Smooth muscle cell (in vitro differentiated cells): Measurements from ENCODE around the gene OARD1. TPM values are rescaled to one million over a fixed set of nuclear protein-coding genes. Genes with fewer than 3 reads are reported as not detected.

Source experiments
- DNase-seq: peaks from one replicate; lab custom pipeline; 2025; ENCODE audit not compliant: unreplicated experiment; lab: John Stamatoyannopoulos, UW
- H2AFZ ChIP-seq: fragments of 200-600 bp; sonication (generic); 2 replicates; pipeline ENCODE4 v1.6.0; 2016; ENCODE audit warnings: antibody characterized with exemption, low read depth, mild to moderate bottlenecking
- H3F3A ChIP-seq: fragments of 200-600 bp; sonication (generic); 2 replicates; pipeline ENCODE4 v1.6.0; 2017; ENCODE audit warnings: antibody characterized with exemption, low read depth
- H3K27ac ChIP-seq: fragments of 200-600 bp; sonication (generic); 2 replicates; pipeline ENCODE4 v1.5.1; 2016; ENCODE audit warnings: low read depth, mild to moderate bottlenecking
- H3K27me3 ChIP-seq: fragments of 200-600 bp; sonication (generic); 2 replicates; pipeline ENCODE4 v1.6.1; 2016; ENCODE audit warnings: low read depth, mild to moderate bottlenecking
- H3K36me3 ChIP-seq: fragments of 200-600 bp; sonication (generic); 2 replicates; pipeline ENCODE4 v1.5.1; 2016; ENCODE audit warnings: low read depth
- H3K4me1 ChIP-seq: fragments of 200-600 bp; sonication (generic); 2 replicates; pipeline ENCODE4 v1.5.1; 2016; ENCODE audit warnings: low read depth
- H3K4me2 ChIP-seq: fragments of 200-600 bp; sonication (generic); 2 replicates; pipeline ENCODE4 v1.6.0; 2016; ENCODE audit warnings: mild to moderate bottlenecking
- H3K4me3 ChIP-seq: fragments of 200-600 bp; sonication (generic); 2 replicates; pipeline ENCODE4 v1.5.1; 2016; ENCODE audit warnings: mild to moderate bottlenecking
- H3K79me2 ChIP-seq: fragments of 200-600 bp; sonication (generic); 2 replicates; pipeline ENCODE4 v1.6.0; 2016; ENCODE audit warnings: low read depth, mild to moderate bottlenecking
- H3K9ac ChIP-seq: fragments of 200-600 bp; sonication (generic); 2 replicates; pipeline ENCODE4 v1.6.0; 2016; ENCODE audit warnings: low read depth
- H3K9me3 ChIP-seq: fragments of 200-600 bp; sonication (generic); replicated peaks from 2 replicates; pipeline ENCODE4 v1.5.1; 2016; ENCODE audit warnings: low read depth
- H4K20me1 ChIP-seq: fragments of 200-600 bp; sonication (generic); 2 replicates; pipeline ENCODE4 v1.6.0; 2016; ENCODE audit warnings: low read depth
- WGBS: methylation state at CpG from one replicate; pipeline ENCODE4 v1.1.7; 2016; ENCODE audit warnings: low lambda C conversion rate; 5-methylcytosine and 5-hydroxymethylcytosine counted together
- polyA plus RNA-seq: library from polyadenylated mRNA; unstranded; fragments of >200 nt; fragmentation: Nextera tagmentation; extraction: Ambion mirVana; gene quantifications from 2 replicates; pipeline ENCODE4 v1.2.1, GENCODE V29; 2016
- total RNA-seq: library from RNA; depleted of rRNA; stranded (reverse); fragments of >200 nt; gene quantifications from 2 replicates; pipeline ENCODE4 v1.2.3, GENCODE V29; 2014
- TF ChIP-seq, protein P1 (sequence below): fragments of 200-600 bp; sonication (generic); IDR thresholded peaks from 2 replicates; pipeline ENCODE4 v1.5.1; 2017; ENCODE audit warnings: borderline replicate concordance, mild to moderate bottlenecking, antibody characterized with exemption; ENCODE audit not compliant: insufficient read depth, poor library complexity, severe bottlenecking

Gene OARD1
- total and polyA plus RNA-seq, 2 experiments from 2014 or later, result 15.0 to 21.2 TPM

DNA sequence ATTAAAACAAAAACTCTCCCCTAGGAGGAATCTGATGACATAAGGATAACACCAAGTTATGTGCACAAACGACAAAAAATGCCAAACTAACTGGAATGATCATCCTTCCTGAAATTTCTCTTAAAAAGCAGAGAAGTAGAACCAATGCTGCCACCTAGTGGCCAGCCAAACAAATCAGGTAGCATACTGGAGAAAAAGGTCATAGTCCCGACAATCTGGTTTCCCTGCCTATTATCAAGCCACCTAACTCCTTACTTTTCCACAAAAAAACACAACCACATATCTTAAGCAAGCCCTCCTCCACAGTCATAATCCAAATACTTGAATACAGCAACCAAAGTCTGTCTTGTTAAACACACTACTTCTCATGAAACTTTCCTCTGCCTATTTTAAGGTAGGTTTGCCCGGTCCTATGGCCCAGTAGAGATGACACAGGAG lies 5.3 kb downstream of the OARD1 start:
- H4K20me1 ChIP-seq, result no peaks in the 10 kb centered on the region
- H2AFZ ChIP-seq, result no peak overlapping the region
- no peak overlapping the region for H3K27ac ChIP-seq
- peaks cover 6% of the 10 kb centered on the region for H3F3A ChIP-seq
- peaks cover 9% of the 10 kb centered on the region for H3K4me1 ChIP-seq
- H3K36me3 ChIP-seq, result no peaks in the 10 kb centered on the region
- WGBS, result 38% methylated on average over 3 of the region's 3 CpGs
- H3K9ac ChIP-seq, result no peak overlapping the region
- no peak overlapping the region for H3K4me2 ChIP-seq
- no peak for DNase-seq
- H3K9me3 ChIP-seq, result no peaks in the 10 kb centered on the region
- H3K4me3 ChIP-seq, result no peak overlapping the region
- H3K79me2 ChIP-seq, result no peaks in the 10 kb centered on the region
- TF ChIP-seq, protein P1, sequence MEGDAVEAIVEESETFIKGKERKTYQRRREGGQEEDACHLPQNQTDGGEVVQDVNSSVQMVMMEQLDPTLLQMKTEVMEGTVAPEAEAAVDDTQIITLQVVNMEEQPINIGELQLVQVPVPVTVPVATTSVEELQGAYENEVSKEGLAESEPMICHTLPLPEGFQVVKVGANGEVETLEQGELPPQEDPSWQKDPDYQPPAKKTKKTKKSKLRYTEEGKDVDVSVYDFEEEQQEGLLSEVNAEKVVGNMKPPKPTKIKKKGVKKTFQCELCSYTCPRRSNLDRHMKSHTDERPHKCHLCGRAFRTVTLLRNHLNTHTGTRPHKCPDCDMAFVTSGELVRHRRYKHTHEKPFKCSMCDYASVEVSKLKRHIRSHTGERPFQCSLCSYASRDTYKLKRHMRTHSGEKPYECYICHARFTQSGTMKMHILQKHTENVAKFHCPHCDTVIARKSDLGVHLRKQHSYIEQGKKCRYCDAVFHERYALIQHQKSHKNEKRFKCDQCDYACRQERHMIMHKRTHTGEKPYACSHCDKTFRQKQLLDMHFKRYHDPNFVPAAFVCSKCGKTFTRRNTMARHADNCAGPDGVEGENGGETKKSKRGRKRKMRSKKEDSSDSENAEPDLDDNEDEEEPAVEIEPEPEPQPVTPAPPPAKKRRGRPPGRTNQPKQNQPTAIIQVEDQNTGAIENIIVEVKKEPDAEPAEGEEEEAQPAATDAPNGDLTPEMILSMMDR, result peak; percentile 87
- H3K27me3 ChIP-seq, result no peaks in the 10 kb centered on the region

DNA sequence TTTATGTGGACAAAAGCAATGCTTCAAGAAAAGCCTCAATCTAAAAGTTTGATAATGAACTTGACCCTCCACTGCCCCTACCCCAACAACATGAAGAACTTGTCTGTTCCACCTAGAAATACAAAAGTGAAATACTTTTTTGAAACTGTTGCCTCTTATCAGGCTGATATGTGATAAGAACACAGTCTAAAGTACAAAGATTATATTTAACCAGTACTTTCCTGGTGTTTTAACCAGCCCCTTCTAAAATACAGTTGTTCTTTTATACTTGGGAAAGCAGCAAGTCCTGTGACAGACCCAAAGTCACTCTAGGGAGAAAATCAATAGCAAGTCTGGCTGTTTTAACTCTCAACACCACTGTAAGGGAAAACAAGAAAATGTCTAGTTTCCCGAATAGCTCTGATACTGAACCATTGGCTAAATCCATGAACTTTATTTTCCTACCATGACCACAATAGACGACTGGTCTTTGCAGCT lies 6.6 kb downstream of the OARD1 start:
- Histone ChIP-seq H3F3A (peaks cover 5% of the 10 kb centered on the region), H3K4me1 (peaks cover 3% of the 10 kb centered on the region), H4K20me1 (no peaks in the 10 kb centered on the region), H3K4me3 (no peak overlapping the region), H3K27me3 (no peaks in the 10 kb centered on the region), H2AFZ (no peak overlapping the region), H3K9me3 (no peaks in the 10 kb centered on the region), H3K27ac (no peak overlapping the region), H3K9ac (no peak overlapping the region), H3K36me3 (no peaks in the 10 kb centered on the region), H3K79me2 (no peaks in the 10 kb centered on the region), H3K4me2 (no peak overlapping the region)
- DNase-seq, result no peak
- WGBS, result 93% methylated on average over 2 of the region's 2 CpGs
- TF ChIP-seq, protein P1, result no peak

DNA sequence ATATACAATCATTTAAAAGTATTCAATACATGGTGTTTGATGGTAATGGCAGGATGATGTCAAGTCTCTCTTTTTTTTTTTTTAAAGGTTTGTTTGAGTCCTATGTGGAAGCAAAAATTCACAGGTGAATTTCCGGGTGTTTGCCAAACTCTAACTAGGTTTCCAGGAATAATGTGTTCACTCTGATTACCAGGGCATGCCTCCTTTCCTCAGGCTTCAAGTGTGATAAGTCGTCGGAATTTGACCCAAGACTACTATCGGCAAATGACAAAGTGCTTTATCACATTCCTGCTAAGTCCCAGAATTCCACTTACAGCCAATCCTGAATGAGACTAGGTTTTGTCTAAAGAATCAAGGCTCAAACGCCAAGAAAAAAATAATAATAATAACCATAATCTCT lies 7.3 kb downstream of the OARD1 start:
- Histone ChIP-seq H4K20me1 (no peaks in the 10 kb centered on the region), H3K9me3 (no peaks in the 10 kb centered on the region), H3K79me2 (no peaks in the 10 kb centered on the region), H3F3A (peaks cover 5% of the 10 kb centered on the region), H3K4me2 (no peak overlapping the region), H3K9ac (no peak overlapping the region), H3K4me1 (peaks cover 3% of the 10 kb centered on the region), H3K27ac (no peak overlapping the region), H3K4me3 (no peak overlapping the region), H2AFZ (no peak overlapping the region), H3K27me3 (no peaks in the 10 kb centered on the region), H3K36me3 (no peaks in the 10 kb centered on the region)
- WGBS, result 63% methylated on average over 5 of the region's 5 CpGs
- TF ChIP-seq, protein P1, result no peak
- no peak for DNase-seq

DNA sequence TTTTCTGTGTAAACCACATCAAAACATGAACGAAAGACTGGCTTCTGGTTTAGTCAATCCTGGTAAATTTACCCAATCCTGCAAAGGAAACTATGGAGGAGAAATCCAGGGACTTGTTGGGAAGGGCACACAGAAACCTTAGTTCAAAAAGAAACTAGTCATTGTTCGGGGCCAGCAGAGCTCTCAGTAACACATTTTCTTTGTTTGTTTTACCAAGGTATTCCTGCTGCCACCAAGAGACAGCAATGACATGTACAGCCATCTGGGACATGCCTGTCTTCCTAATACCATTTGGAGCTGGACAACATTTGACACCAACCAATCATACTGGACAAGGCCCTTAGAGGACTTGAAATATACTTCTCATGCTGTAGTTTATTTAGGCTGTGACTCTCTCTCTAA lies 8.3 kb downstream of the OARD1 start:
- H3K4me1 ChIP-seq, result peaks cover 3% of the 10 kb centered on the region
- H3K36me3 ChIP-seq, result no peaks in the 10 kb centered on the region
- peak overlapping the region; percentile 3 for H3K4me3 ChIP-seq
- 35% methylated on average over 2 of the region's 2 CpGs for WGBS
- H4K20me1 ChIP-seq, result no peaks in the 10 kb centered on the region
- no peak overlapping the region for H2AFZ ChIP-seq
- H3F3A ChIP-seq, result peaks cover 5% of the 10 kb centered on the region
- TF ChIP-seq, protein P1, result no peak
- H3K9me3 ChIP-seq, result no peaks in the 10 kb centered on the region
- no peak overlapping the region for H3K9ac ChIP-seq
- H3K27me3 ChIP-seq, result no peaks in the 10 kb centered on the region
- H3K79me2 ChIP-seq, result no peaks in the 10 kb centered on the region
- DNase-seq, result no peak
- peak overlapping the region; percentile 43 for H3K27ac ChIP-seq
- H3K4me2 ChIP-seq, result peak overlapping the region; percentile 55
